Mesenteric fat pad (tissue), 1 donor: Measurements from ENCODE around the gene SLC7A10. TPM values are rescaled to one million over a fixed set of nuclear protein-coding genes. Genes with fewer than 3 reads are reported as not detected.
"Not testable (repeated sequence)": the region's sequence is repeated elsewhere in the genome, so short reads cannot be mapped to it uniquely, and the experiment has no call there.

Source experiments
- DNase-seq: peaks from one replicate; pipeline ENCODE4 v3.0.0-alpha.2; 2020; ENCODE audit warnings: low spot score
- total RNA-seq: library from RNA; stranded (reverse); fragmentation: NEBNext Ultra II Directional; extraction: Animal tissue kit (Norgen Biotek cat#: 25700); gene quantifications from one replicate; pipeline ENCODE4 v1.2.1, GENCODE V29; 2021
- donor health status: DM: yes; HTN: yes; CAD: no.

SLC7A10 gene
- total RNA-seq, 1 donor from 2014 or later, result 24.2 TPM

DNA sequence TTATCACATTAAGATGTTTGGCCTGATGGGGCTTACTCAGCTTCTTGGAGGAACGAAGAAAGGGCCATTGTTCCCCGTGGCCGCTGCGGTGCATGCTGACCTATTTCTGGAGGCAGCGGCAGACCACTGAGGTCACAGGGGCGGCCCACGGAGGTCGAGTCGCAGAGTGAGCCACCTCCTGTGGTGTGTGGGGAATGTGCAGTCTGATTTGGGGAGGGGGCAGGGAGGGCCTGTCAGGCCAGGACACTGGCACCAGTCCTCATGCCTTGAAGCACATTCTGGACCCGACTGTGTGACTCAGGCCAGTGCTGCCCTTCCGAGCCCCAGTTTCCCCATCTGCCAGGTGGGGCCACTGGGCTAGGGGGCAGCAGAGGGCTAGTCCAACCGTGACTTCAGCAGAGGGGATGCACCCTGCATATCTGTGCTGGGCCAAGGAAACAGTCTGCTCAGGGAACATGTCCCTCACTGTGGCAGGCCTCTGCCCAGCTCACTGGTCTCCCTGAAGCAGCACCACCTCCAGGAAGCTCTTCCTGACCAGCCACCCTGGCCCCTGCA, 6.3 kb downstream of the SLC7A10 start:
- no peak for DNase-seq

GRCh38 chr19:33217881-33218280, 7.8 kb downstream of the SLC7A10 start:
- DNase-seq, result no peak

GRCh38 chr19:33216198-33216830, 9.3 kb downstream of the SLC7A10 start:
- DNase-seq, result no peak

DNA sequence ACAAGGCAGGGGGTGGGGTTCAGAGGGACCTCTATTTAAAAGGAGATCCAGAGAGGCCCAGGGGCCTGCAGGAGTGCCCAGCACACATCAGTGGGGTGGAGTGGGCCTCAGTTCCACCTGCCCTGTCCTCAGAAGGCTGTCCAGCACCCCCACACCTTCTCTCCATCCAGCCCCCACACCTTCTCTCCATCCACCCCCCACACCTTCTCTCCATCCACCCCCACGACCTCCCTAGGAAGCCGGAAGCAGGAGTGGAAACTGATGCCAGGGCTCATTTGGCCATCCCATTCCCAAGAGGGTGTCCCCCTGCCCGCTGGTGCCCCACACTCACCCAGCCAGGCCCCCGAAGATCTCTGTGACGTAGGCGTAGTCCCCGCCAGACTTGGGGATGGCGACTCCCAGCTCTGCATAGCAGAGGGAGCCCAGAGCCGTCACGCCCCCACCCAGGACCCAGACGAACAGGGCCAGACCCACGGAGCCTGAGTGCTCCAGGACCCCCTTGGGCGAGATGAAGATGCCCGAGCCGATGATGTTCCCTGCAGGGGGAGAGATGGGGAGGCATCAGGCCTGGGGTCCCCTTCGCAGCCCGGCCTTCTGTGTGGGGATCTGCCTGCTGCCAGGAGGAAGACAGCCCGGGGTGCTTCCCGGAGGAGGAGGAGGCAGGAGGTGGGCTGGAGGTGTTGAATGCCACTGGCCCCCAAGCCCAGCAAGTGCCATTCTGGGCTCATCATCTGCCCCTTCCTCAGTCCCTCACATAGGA, 10.0 kb downstream of the SLC7A10 start:
- no peak for DNase-seq

- DNase-seq, result no peak
These were observed 11.1 kb downstream of the SLC7A10 start for GRCh38 chr19:33214596-33214995.

DNA sequence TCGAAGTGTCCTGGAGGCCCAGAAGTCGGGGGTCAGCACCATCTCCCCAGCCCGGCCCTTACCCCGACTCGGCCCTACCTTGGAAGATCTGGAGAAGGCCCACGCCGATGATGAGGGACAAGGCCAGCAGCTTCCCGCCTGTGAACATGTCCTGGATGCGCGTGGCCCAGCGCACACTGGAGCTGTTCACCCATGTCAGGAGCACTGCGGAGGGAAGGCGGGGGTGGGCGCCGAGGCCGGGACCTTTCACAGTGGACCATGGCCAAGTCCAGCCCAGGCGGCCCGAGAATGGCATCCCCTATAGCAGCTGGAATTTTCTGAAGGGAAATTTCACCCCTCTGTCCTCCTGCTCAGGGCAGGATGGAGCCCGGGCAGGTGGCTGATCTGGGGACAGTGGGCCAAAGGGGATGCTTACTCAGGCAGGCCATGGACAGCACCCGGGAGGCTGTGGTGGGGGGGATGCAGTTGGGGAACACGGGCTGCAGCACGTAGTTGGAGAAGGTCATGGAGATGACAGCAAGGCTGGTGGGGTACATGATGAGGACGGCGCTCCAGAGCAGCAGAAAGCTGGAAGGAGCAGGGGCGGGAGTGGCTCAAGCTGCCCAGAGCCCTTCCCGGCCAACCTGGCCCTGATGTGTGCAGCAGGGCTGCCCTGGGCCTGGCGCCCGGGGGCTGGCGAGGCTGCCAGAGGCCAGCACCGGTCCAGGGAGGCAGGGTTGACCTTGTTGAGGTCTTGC, 13.0 kb downstream of the SLC7A10 start:
- no peak for DNase-seq

GRCh38 chr19:33211794-33212435, 13.7 kb downstream of the SLC7A10 start:
- no peak for DNase-seq

DNA sequence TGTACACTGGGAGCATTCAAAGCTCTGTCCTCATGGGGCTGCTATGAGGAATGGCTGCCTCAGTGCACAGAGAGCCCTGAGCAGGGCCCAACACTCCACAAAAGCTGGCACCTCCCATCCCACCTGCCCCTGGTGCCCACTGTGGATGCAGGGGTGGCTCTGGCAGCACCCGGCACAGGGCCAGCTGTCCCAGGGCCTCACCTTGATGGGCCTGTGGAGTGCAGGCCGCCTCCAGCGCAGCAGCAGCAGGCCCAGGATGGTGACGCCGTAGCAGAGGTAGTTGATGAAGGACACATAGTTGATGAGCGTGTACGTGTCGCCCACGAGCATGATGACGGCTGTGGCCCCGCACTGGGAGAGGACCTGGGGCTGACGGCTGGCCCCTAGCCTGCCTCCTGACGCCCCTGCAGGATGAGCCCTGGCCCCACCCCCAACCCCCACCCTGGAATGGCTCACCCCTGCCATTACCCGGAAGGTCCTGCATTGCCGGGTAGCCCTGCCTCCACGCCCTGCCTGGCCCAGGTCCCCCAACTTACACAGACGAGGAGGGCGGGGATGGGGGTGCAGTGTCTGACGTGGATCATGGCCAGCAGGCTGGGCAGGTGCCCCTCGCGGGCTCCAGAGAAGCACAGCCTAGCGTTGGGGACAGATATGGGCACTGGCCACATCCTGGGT, 15.2 kb downstream of the SLC7A10 start:
- no peak for DNase-seq

DNA sequence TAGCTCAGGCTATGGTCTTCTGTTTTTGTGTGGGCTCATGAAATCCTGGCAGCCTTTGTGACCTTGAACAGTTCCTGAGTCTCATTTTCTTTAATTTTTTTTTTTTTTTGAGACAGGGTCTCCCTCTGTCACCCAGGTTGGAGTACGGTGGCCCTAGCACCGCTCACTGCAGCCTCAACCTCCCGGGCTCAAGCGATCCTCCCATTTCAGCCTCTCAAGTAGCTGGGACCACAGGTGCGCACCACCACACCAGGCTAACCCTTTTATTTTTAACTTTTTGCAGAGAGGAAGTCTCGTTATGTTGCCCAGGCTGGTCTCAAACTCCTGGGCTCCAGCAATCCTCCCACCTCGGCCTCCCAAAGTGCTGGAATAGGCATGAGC, 15.8 kb downstream of the SLC7A10 start:
- DNase-seq, result not testable (repeated sequence)

DNA sequence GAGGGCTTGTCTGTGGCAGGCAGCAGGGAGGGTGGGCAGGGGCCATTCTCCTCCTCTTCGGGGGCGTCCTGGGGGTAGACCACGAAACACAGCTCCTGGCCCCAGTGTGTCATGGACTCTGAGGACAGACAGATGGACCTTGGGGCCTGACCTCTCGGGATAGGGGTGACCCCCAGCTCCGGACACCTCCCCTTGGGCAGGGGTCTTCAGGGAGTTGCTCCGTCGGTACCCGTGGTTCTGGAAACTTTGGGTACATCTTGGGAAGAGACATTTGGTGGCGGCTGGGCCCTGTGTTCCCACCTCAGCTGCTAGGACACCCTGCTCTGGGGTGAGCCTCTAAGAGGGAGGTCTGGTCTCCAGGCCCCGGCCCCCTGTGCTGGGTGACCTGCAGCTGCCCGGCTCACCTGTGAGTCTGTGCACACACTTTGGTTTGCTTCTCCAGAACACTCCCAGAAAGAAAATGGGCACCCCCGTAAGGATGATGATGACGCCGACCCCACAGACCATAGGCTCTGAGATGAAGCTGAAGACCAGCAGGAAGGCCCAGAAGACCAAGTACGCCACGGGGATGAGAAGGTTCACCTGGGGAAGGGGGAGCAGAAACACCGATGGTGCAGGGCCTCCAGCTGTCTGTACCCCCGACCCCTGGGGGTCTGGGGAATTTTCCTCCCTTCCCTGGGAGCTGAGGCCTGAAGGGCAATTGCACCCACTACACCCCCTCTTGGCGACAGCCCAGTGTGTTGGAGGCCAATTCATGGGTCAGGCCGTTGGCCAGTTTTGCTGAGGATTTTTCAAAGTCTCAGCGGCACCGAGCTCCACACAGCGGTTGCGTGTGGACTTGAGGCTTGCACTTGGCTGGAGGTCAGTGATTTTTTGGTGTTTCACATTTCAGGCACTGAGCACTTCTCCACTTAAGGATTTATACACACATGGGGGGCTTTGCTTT, 16.5 kb downstream of the SLC7A10 start:
- DNase-seq, result no peak

GRCh38 chr19:33208371-33208895, 17.2 kb downstream of the SLC7A10 start:
- DNase-seq, result no peak

DNA sequence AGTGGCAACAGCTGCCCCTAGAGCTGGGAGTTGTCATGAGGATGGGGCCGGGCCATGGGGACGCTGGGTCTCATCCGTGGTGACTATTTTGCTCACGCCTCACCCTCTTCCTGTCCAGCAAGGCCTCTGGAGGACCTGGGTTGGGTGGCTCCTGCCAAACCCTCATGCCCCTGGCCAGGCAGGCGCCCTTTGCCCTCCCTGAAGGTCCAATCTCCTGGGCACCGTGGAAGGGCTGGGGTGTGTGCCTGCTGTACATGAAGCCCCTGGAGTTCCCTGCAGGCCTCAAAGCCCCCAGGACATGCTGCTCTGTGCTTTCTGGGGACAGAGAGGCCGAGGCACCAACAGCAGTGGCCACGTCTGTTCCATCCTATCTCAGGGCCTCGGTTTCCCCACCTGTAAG, 17.7 kb downstream of the SLC7A10 start:
- no peak for DNase-seq

- no peak for DNase-seq
These were observed 18.5 kb downstream of the SLC7A10 start for GRCh38 chr19:33207040-33207620.

GRCh38 chr19:33206261-33207039, 19.2 kb downstream of the SLC7A10 start:
- no peak for DNase-seq

- DNase-seq, result no peak
These were observed 20.0 kb downstream of the SLC7A10 start for GRCh38 chr19:33205531-33206260.

DNA sequence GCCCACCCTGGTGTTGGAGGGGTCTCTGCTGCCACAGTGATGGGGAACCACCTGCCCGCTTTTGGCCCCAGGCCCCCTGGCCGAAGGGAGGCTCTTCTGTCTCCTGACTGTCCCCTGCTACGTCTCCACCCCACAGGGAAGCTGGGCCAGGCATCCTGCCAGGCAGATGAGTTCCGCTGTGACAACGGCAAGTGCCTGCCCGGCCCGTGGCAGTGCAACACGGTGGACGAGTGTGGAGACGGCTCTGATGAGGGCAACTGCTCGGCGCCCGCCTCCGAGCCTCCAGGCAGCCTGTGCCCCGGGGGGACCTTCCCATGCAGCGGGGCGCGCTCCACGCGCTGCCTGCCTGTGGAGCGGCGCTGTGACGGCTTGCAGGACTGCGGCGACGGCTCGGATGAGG, 20.5 kb downstream of the SLC7A10 start:
- DNase-seq, result no peak

GRCh38 chr19:33204136-33204973, 21.3 kb downstream of the SLC7A10 start:
- DNase-seq, result no peak
